Esophagus squamous epithelium (tissue), 4 donors: ENCODE measurements around the gene SEMA4B.

Experiments used
- POLR2A ChIP-seq, 4 donors: fragments of 450-650 bp; IDR thresholded peaks; one replicate each; pipeline ENCODE4 v1.6.1; 2017; ENCODE audit warnings: antibody characterized with exemption in 4 of 4, mild to moderate bottlenecking in 4 of 4, moderate library complexity in 3 of 4
- TF ChIP-seq, protein P1 (sequence below), 6 experiments: fragments of 450-650 bp in 4 of 6; fragments of 200-600 bp in 2 of 6; sonication (generic) in 2 of 6; IDR thresholded peaks; one replicate each; pipeline ENCODE4 v1.5.1; 2016 to 2019; ENCODE audit warnings: antibody characterized with exemption in 6 of 6, mild to moderate bottlenecking in 4 of 6, moderate library complexity in 4 of 6

DNA sequence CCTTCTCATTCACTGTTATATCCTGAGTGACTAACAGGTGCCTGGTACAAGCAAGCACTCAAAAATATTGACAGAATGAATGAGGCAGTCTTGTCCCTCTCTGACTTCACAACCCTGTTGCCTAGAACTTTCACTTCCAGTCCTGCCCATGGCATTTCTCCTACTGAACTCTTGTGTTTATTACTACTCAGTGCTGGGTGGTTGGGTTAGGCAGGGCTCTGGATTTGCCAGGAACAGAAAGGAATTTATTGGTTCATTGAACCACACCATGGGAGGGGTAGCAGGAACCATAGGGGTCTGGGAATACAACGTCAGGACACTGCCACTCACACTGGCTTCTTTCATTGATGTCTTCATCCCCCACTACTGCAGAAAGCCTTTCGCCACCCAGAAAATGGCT, 41.9 kb upstream of the SEMA4B start:
- TF ChIP-seq, protein P1, sequence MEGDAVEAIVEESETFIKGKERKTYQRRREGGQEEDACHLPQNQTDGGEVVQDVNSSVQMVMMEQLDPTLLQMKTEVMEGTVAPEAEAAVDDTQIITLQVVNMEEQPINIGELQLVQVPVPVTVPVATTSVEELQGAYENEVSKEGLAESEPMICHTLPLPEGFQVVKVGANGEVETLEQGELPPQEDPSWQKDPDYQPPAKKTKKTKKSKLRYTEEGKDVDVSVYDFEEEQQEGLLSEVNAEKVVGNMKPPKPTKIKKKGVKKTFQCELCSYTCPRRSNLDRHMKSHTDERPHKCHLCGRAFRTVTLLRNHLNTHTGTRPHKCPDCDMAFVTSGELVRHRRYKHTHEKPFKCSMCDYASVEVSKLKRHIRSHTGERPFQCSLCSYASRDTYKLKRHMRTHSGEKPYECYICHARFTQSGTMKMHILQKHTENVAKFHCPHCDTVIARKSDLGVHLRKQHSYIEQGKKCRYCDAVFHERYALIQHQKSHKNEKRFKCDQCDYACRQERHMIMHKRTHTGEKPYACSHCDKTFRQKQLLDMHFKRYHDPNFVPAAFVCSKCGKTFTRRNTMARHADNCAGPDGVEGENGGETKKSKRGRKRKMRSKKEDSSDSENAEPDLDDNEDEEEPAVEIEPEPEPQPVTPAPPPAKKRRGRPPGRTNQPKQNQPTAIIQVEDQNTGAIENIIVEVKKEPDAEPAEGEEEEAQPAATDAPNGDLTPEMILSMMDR (IDR thresholded peaks at IDR 0.05), result no peak
- no peak for TF ChIP-seq POLR2A (IDR thresholded peaks at IDR 0.05)
